ENCODE measurements around the gene ALG10B. TPM values are rescaled to one million over a fixed set of nuclear protein-coding genes. Genes with fewer than 3 reads are reported as not detected.
A peak's percentile ranks its signal among the peaks of the same experiment; 100 is the strongest.
"Not testable (repeated sequence)": the region's sequence is repeated elsewhere in the genome, so short reads cannot be mapped to it uniquely, and the experiment has no call there.

ALG10B gene
- total RNA-seq, 2 donors from 2014 or later: 5.6 to 6.2 TPM

- ATAC-seq: peak; percentile 58
Observed at GRCh38 chr12:38328306-38328895, 11.8 kb downstream of the ALG10B start.

GRCh38 chr12:38330414-38330813 is 13.8 kb downstream of the ALG10B start:
- WGBS, 2 donors: 92 to 95% methylated on average over 22 of the region's 30 CpGs
- H3K9me3 ChIP-seq; H3K36me3 ChIP-seq (replicated peaks in 1 of 2; ENCODE audit: insufficient read depth in 1 of 2, low read depth in 2 of 2); H3K4me3 ChIP-seq; ATAC-seq; H3K27me3 ChIP-seq; DNase-seq; H3K27ac ChIP-seq; H3K4me1 ChIP-seq: not testable (repeated sequence)
- intact Hi-C loops (cut with DNase I): loop anchor here (10.0 kb wide), 1 partner anchor 764 kb away; no protein-coding TSS in a partner anchor

More at GRCh38 chr12:38328306-38328895, 11.8 kb downstream of the ALG10B start:
- no peak overlapping the region for H3K4me3 ChIP-seq
- H3K4me1 ChIP-seq: no peaks in the 10 kb centered on the region
- WGBS, 2 donors: 18 to 19% methylated on average over 6 of the region's 6 CpGs
- no peaks in the 10 kb centered on the region for H3K36me3 ChIP-seq (replicated peaks in 1 of 2; ENCODE audit: insufficient read depth in 1 of 2, low read depth in 2 of 2)
- intact Hi-C loops (cut with DNase I): no loop called here
- no peak for DNase-seq
- H3K9me3 ChIP-seq: no peaks in the 10 kb centered on the region
- H3K27me3 ChIP-seq: no peaks in the 10 kb centered on the region
- H3K27ac ChIP-seq: no peak overlapping the region
- TF ChIP-seq POLR2A (IDR thresholded peaks at IDR 0.05) (no peak), CTCF (IDR thresholded peaks at IDR 0.05) (peak in 6 of 7 experiments; percentile 49 to 71 (median 53))

GRCh38 chr12:38332814-38333213 is 16.2 kb downstream of the ALG10B start:
- H3K9me3 ChIP-seq: no peaks in the 10 kb centered on the region
- intact Hi-C loops (cut with DNase I): loop anchor here (10.0 kb wide), 1 partner anchor 762 kb away; no protein-coding TSS in a partner anchor
- 92 to 100% methylated on average over 1 of the region's 1 CpG for WGBS, 2 donors
- TF ChIP-seq CTCF (IDR thresholded peaks at IDR 0.05): no peak
- no peak for TF ChIP-seq POLR2A (IDR thresholded peaks at IDR 0.05)
- H3K27ac ChIP-seq: no peak overlapping the region
- no peaks in the 10 kb centered on the region for H3K27me3 ChIP-seq
- no peaks in the 10 kb centered on the region for H3K36me3 ChIP-seq (replicated peaks in 1 of 2; ENCODE audit: insufficient read depth in 1 of 2, low read depth in 2 of 2)
- no peaks in the 10 kb centered on the region for H3K4me1 ChIP-seq
- H3K4me3 ChIP-seq: no peak overlapping the region
- no peak for ATAC-seq
- no peak for DNase-seq

- ATAC-seq (no peak), DNase-seq (no peak)
- no peaks in the 10 kb centered on the region for H3K36me3 ChIP-seq (replicated peaks in 1 of 2; ENCODE audit: insufficient read depth in 1 of 2, low read depth in 2 of 2)
- no peak overlapping the region for H3K4me3 ChIP-seq
- TF ChIP-seq CTCF (IDR thresholded peaks at IDR 0.05) (no peak), POLR2A (IDR thresholded peaks at IDR 0.05) (no peak)
- WGBS, 2 donors: 53 to 55% methylated on average over 3 of the region's 3 CpGs
- H3K27me3 ChIP-seq: no peaks in the 10 kb centered on the region
- intact Hi-C loops (cut with DNase I): no loop called here
- no peaks in the 10 kb centered on the region for H3K4me1 ChIP-seq
- peaks cover 0 to 11% (median 0%) of the 10 kb centered on the region in 3 donors for H3K9me3 ChIP-seq
- H3K27ac ChIP-seq: no peak overlapping the region
Observed at GRCh38 chr12:38342444-38342843, 25.9 kb downstream of the ALG10B start.

- ATAC-seq, DNase-seq: not testable (repeated sequence)
- WGBS, 2 donors: 56 to 79% methylated on average over 4 of the region's 4 CpGs
Observed at GRCh38 chr12:38343256-38343655, 26.7 kb downstream of the ALG10B start.

GRCh38 chr12:38343916-38344315 is 27.3 kb downstream of the ALG10B start:
- H3K36me3 ChIP-seq (replicated peaks in 1 of 2; ENCODE audit: insufficient read depth in 1 of 2, low read depth in 2 of 2); DNase-seq; H3K27ac ChIP-seq; H3K4me1 ChIP-seq; H3K27me3 ChIP-seq; intact Hi-C loops (cut with DNase I); H3K4me3 ChIP-seq; ATAC-seq: not testable (repeated sequence)
- whole genome bisulfite sequencing, 2 donors: 42 to 56% methylated on average over 1 of the region's 1 CpG
- H3K9me3 ChIP-seq: peaks cover 0 to 11% (median 0%) of the 10 kb centered on the region in 3 donors

More at GRCh38 chr12:38343256-38343655, 26.7 kb downstream of the ALG10B start:
- H3K27me3 ChIP-seq; H3K27ac ChIP-seq; H3K4me3 ChIP-seq; H3K36me3 ChIP-seq (replicated peaks in 1 of 2; ENCODE audit: insufficient read depth in 1 of 2, low read depth in 2 of 2); intact Hi-C loops (cut with DNase I); H3K4me1 ChIP-seq: not testable (repeated sequence)
- H3K9me3 ChIP-seq: peaks cover 0 to 11% (median 0%) of the 10 kb centered on the region in 3 donors

Measured in body of pancreas (tissue), 4 donors.